Esophagus muscularis mucosa (tissue), 4 donors: ENCODE data around the gene ACSF3. TPM values are rescaled to one million over a fixed set of nuclear protein-coding genes. Genes with fewer than 3 reads are reported as not detected.

Experiments used
- DNase-seq: peaks from one replicate; pipeline ENCODE4 v3.0.0-alpha.2; 2017; ENCODE audit errors: extremely low spot score
- H3K27ac ChIP-seq, 4 donors: fragments of 200-600 bp; sonication (generic); replicated peaks in 1 of 4; 1 replicate in 3 of 4; 2 replicates in 1 of 4; pipeline ENCODE4 v1.5.1; 2016 to 2019; ENCODE audit warnings: mild to moderate bottlenecking in 1 of 4
- H3K27me3 ChIP-seq, 4 donors: fragments of 200-600 bp; sonication (generic); one replicate each; pipeline versions ENCODE4 v1.5.1 to v1.6.0; 2016 to 2019
- H3K36me3 ChIP-seq, 4 donors: fragments of 200-600 bp; sonication (generic); one replicate each; pipeline ENCODE4 v1.5.1; 2016 to 2019
- H3K4me1 ChIP-seq, 4 donors: fragments of 200-600 bp; sonication (generic); one replicate each; pipeline ENCODE4 v1.5.1; 2016 to 2019
- H3K4me3 ChIP-seq, 4 donors: fragments of 200-600 bp; sonication (generic); 1 replicate in 2 of 4; 2 replicates in 2 of 4; pipeline ENCODE4 v1.5.1; 2016 to 2019; ENCODE audit warnings: mild to moderate bottlenecking in 4 of 4, moderate library complexity in 1 of 4
- H3K9me3 ChIP-seq, 4 donors: fragments of 200-600 bp; sonication (generic); 1 replicate in 3 of 4; 2 replicates in 1 of 4; pipeline ENCODE4 v1.5.1; 2016 to 2019
- CTCF ChIP-seq, 3 experiments: fragments of 200-600 bp in 2 of 3; fragments of 450-650 bp in 1 of 3; sonication (generic) in 2 of 3; IDR thresholded peaks; one replicate each; pipeline ENCODE4 v1.5.1; 2017 to 2019; ENCODE audit warnings: antibody characterized with exemption in 3 of 3, mild to moderate bottlenecking in 2 of 3, moderate library complexity in 1 of 3
- EP300 ChIP-seq: sonication (generic); formaldehyde crosslinking; IDR thresholded peaks from one replicate; pipeline ENCODE4 v1.6.1; 2017; ENCODE audit warnings: antibody characterized with exemption
- POLR2A ChIP-seq: fragments of 450-650 bp; IDR thresholded peaks from one replicate; pipeline ENCODE4 v1.6.1; 2017; ENCODE audit warnings: antibody characterized with exemption, moderate library complexity, mild to moderate bottlenecking, low read depth
- POLR2AphosphoS5 ChIP-seq, 2 donors: sonication (generic); formaldehyde crosslinking; IDR thresholded peaks; one replicate each; pipeline ENCODE4 v1.6.1; 2017; ENCODE audit warnings: antibody characterized with exemption in 2 of 2
- WGBS: methylation state at CpG from one replicate; pipeline ENCODE4 v1.1.5; 2018; 5-methylcytosine and 5-hydroxymethylcytosine counted together
- intact Hi-C: fragments of 100-400 bp; cut with DNase I; formaldehyde crosslinking; loops from one replicate; pipeline ENCODE4 v1.15.1; 2023
- total RNA-seq, 4 donors: library from RNA; depleted of rRNA; stranded (reverse); fragments of >200 nt; gene quantifications; one replicate each; pipeline versions ENCODE4 v1.1.0 to v1.2.1, GENCODE V29; 2016

Gene ACSF3
- total RNA-seq, 4 donors from 2014 or later = 23.5 to 29.8 (median 27.2) TPM

GRCh38 chr16:89136931-89137330, 43.3 kb downstream of the ACSF3 start:
- no peaks in the 10 kb centered on the region for H3K27me3 ChIP-seq
- TF ChIP-seq CTCF (IDR thresholded peaks at IDR 0.05) (no peak), EP300 (no peak), POLR2AphosphoS5 (IDR thresholded peaks at IDR 0.05) (no peak), POLR2A (no peak)
- peaks cover 33 to 93% (median 79%) of the 10 kb centered on the region in 4 donors for H3K36me3 ChIP-seq
- no peak for DNase-seq
- H3K4me3 ChIP-seq = no peak overlapping the region
- intact Hi-C loops = no loop called here
- no peaks in the 10 kb centered on the region for H3K4me1 ChIP-seq
- no peak overlapping the region for H3K27ac ChIP-seq
- 96% methylated on average over 17 of the region's 17 CpGs for WGBS
- H3K9me3 ChIP-seq = no peaks in the 10 kb centered on the region

- Histone ChIP-seq H3K4me1 (no peaks in the 10 kb centered on the region), H3K4me3 (no peak overlapping the region), H3K9me3 (no peaks in the 10 kb centered on the region), H3K36me3 (peaks cover 36 to 93% (median 82%) of the 10 kb centered on the region in 4 donors), H3K27me3 (no peaks in the 10 kb centered on the region), H3K27ac (no peak overlapping the region)
- intact Hi-C loops = no loop called here
- TF ChIP-seq EP300 (no peak), CTCF (IDR thresholded peaks at IDR 0.05) (no peak), POLR2AphosphoS5 (IDR thresholded peaks at IDR 0.05) (no peak), POLR2A (no peak)
- DNase-seq = no peak
- 96% methylated on average over 2 of the region's 24 CpGs for WGBS
Measured at GRCh38 chr16:89137666-89138512, 44.2 kb downstream of the ACSF3 start.

- Histone ChIP-seq H3K27me3 (no peaks in the 10 kb centered on the region), H3K9me3 (no peaks in the 10 kb centered on the region), H3K36me3 (peaks cover 33 to 93% (median 79%) of the 10 kb centered on the region in 4 donors), H3K27ac (no peak overlapping the region), H3K4me1 (no peaks in the 10 kb centered on the region), H3K4me3 (no peak overlapping the region)
- no peak for DNase-seq
- intact Hi-C loops = no loop called here
- TF ChIP-seq POLR2A = no peak
- TF ChIP-seq EP300 = no peak
- TF ChIP-seq CTCF (IDR thresholded peaks at IDR 0.05) = no peak
- no peak for TF ChIP-seq POLR2AphosphoS5 (IDR thresholded peaks at IDR 0.05)
- 83% methylated on average over 3 of the region's 7 CpGs for WGBS
Measured at GRCh38 chr16:89138513-89138795, 44.8 kb downstream of the ACSF3 start.

GRCh38 chr16:89138843-89139520, 45.3 kb downstream of the ACSF3 start:
- Histone ChIP-seq H3K36me3 (peaks cover 28 to 93% (median 77%) of the 10 kb centered on the region in 4 donors), H3K9me3 (no peaks in the 10 kb centered on the region), H3K27me3 (no peaks in the 10 kb centered on the region), H3K27ac (no peak overlapping the region), H3K4me3 (no peak overlapping the region), H3K4me1 (no peaks in the 10 kb centered on the region)
- 88% methylated on average over 30 of the region's 30 CpGs for WGBS
- TF ChIP-seq EP300 (no peak), POLR2AphosphoS5 (IDR thresholded peaks at IDR 0.05) (no peak), CTCF (IDR thresholded peaks at IDR 0.05) (no peak), POLR2A (no peak)
- DNase-seq = no peak
- intact Hi-C loops = no loop called here
